Dermis blood vessel endothelial cell (primary cell): ENCODE measurements around the gene ETFBKMT. TPM values are rescaled to one million over a fixed set of nuclear protein-coding genes. Genes with fewer than 3 reads are reported as not detected.

Source experiments
- total RNA-seq: library from RNA; depleted of rRNA; stranded (reverse); fragments of >200 nt; gene quantifications from 2 replicates; pipeline ENCODE4 v1.2.3, GENCODE V29; 2014

The ETFBKMT gene
- total RNA-seq, 1 donor from 2014 or later = 3.6 TPM

Other genes with a start within 250 kb of the ETFBKMT start
- 12.1 and 19.3 TPM in 2 replicates for gene DENND5B, start 68.6 kb upstream of the ETFBKMT start, total RNA-seq
- 17.5 and 18.1 TPM in 2 replicates for gene AMN1, start 69.3 kb downstream of the ETFBKMT start, total RNA-seq